GM10847 (cell line): ENCODE results near the gene PTGDR.

Experiments used
- POLR2A ChIP-seq: IDR thresholded peaks from 2 replicates; pipeline ENCODE4 v1.6.1; 2011; ENCODE audit not compliant: insufficient read length; ENCODE audit errors: extremely low read depth

Gene PTGDR

GRCh38 chr14:52296378-52296777 lies 28.9 kb downstream of the PTGDR start:
- TF ChIP-seq POLR2A, result no peak

- no peak for TF ChIP-seq POLR2A
These were observed 31.3 kb downstream of the PTGDR start for GRCh38 chr14:52298795-52299194.

DNA sequence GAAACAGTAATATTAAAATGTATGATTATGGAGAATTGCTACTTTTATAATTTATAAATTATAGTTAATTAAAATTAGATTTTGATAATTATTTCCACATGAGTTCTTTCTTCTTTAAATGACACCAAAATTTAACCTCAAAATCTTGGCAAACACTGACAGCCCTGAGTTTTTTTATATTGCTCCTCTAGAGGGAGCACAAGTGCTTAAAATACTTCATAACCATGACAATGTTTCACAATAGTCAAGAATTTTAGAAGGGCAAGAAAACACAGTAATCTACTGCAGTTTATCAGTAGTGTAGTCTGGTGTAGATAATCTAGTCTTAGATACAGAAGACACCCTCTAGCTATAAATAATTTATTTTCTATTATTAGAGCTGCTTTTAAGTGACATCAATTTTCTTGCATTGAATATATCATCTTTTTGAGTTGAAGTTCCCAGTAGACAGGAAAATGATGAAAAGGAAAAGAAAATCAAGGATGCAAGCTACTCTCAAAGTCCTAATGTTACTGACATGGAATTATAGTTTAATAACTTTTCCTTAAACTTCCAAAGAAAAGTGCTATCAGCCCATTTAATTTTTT lies 32.3 kb downstream of the PTGDR start:
- TF ChIP-seq POLR2A, result no peak

- TF ChIP-seq POLR2A, result no peak
These were observed 35.7 kb downstream of the PTGDR start for GRCh38 chr14:52303236-52303635.

- no peak for TF ChIP-seq POLR2A
These were observed 36.9 kb downstream of the PTGDR start for GRCh38 chr14:52304248-52304904.

- TF ChIP-seq POLR2A, result no peak
These were observed 37.5 kb downstream of the PTGDR start for GRCh38 chr14:52305014-52305413.

GRCh38 chr14:52307376-52307775 lies 39.9 kb downstream of the PTGDR start:
- TF ChIP-seq POLR2A, result no peak

GRCh38 chr14:52307905-52308304 lies 40.4 kb downstream of the PTGDR start:
- TF ChIP-seq POLR2A, result no peak

DNA sequence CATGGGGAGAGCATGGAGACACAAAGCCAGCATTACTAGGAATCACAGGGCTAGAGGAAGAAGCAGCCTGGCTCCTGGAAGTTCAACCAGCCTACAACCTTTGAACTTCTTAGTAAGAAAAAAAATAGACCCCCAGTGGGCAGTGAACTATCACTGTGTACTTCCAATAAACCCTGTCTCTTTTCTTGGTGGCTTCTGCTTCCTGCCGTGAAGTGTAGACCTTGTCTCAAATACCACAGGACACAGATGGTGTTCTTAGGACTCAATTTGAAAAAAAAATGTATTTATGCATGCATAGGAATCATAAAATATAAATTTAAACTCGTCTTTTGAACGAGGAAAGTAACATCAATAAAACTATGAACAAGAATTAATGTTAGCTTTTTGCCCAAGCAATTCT lies 43.0 kb downstream of the PTGDR start:
- TF ChIP-seq POLR2A, result no peak

DNA sequence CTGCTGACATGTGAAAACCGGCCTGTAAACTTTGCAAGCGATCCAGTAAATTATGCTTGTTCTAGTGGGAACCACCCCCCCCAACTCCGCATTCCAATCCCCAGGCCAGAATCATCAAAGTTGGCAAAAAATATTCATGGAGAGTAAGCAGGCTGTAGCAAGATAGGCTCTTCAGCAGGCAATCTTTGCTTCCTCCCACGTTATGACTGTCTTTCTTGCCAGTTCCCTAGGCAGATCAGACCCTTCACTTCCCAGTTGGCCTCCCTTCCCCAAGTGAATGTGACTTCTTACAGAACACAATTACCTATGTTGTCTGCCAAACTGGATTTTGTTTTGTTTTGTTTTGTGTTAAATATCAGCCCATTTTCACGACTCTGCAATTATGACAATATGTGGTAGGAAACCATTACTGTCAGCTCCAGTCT lies 45.4 kb downstream of the PTGDR start:
- TF ChIP-seq POLR2A, result no peak

DNA sequence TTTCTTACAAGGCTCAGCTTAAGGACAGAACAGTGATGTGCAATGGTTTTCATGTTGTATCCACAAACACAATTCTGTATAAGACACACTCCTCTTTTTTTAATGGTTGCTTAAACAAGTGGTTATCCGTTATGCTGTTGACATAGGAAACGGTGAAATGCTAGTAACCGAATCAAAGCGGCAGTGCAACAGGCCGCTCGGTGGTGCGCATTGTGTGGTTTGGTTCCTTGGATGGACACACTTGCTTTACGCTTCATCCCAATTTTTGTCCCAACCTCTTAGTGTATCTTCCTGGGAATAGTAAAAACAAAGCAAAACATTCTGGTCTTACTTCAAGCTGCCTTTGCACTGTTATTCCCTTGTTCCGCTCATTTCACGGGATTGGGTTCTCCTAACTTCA lies 46.0 kb downstream of the PTGDR start:
- no peak for TF ChIP-seq POLR2A

GRCh38 chr14:52313903-52314594 lies 46.6 kb downstream of the PTGDR start, which contains the start of gene PTGER2:
TSS of gene PTGER2 (plus strand) at chr14:52314312. CDS start at chr14:52314549, 237 bp downstream.
- TF ChIP-seq POLR2A, result no peak

GRCh38 chr14:52314595-52315354 lies 47.3 kb downstream of the PTGDR start:
- TF ChIP-seq POLR2A, result no peak

DNA sequence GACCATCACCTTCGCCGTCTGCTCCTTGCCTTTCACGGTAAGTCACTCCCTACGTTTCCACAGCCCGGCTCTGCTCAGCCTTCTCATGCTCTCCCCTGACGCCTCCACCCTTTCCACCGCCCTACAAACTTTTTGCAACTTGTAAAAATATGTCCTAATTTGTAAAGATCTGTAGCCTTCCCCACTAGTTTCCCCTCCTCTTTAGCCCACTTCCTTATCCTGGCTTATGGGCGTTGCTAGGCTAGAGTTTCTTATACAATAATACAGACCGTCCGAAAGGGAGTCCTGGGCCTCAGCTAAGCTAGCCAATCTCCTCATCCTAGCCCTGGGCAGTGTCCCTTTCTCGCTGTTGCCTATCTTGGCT lies 47.8 kb downstream of the PTGDR start:
- no peak for TF ChIP-seq POLR2A

GRCh38 chr14:52318062-52318461 lies 50.6 kb downstream of the PTGDR start:
- no peak for TF ChIP-seq POLR2A
